ENCODE measurements around the gene KRT7. TPM values are rescaled to one million over a fixed set of nuclear protein-coding genes. Genes with fewer than 3 reads are reported as not detected.
A peak's percentile ranks its signal among the peaks of the same experiment; 100 is the strongest.

KRT7 gene
- total and polyA plus RNA-seq, 2 donors (not counting 3 experiments of a cell fraction or from before 2014, with no cell fraction given): 120 to 293 TPM

GRCh38 chr12:52243856-52244614, 11.0 kb downstream of the KRT7 start:
- intact Hi-C loops (cut with micrococcal nuclease): loop anchor here (1.0 kb wide), 2 partner anchors 13 to 29 kb away; no protein-coding TSS in a partner anchor
- H3K27me3 ChIP-seq (ENCODE audit: control insufficient read depth in 2 of 2, insufficient read depth in 2 of 2, low read length in 2 of 2): no peaks in the 10 kb centered on the region
- peak overlapping the region; percentile 61 for H3K27ac ChIP-seq (ENCODE audit: insufficient read depth, low read depth, low read length)
- TF ChIP-seq JUN (IDR thresholded peaks at IDR 0.05; ENCODE audit: borderline replicate concordance, insufficient read depth, insufficient read length, low read depth): no peak
- no peak for TF ChIP-seq GATA2 (IDR thresholded peaks at IDR 0.05; ENCODE audit: insufficient read depth, insufficient read length, low read depth, low read length)
- no peak for TF ChIP-seq CTCF (IDR thresholded peaks at IDR 0.05; ENCODE audit: extremely low read depth in 1 of 2, insufficient read depth in 1 of 2, low read depth in 1 of 2, low read length in 2 of 2)
- TF ChIP-seq MAX (IDR thresholded peaks at IDR 0.05; ENCODE audit: insufficient read depth, insufficient read length): no peak
- no peak for TF ChIP-seq MYC (IDR thresholded peaks at IDR 0.05; ENCODE audit: low read depth, low read length)
- TF ChIP-seq EZH2 (IDR thresholded peaks at IDR 0.05; ENCODE audit: borderline replicate concordance, low read depth, low read length, severe bottlenecking): no peak
- peak; percentile 70 for TF ChIP-seq FOS (IDR thresholded peaks at IDR 0.05; ENCODE audit: borderline replicate concordance, insufficient read depth, low read length)
- peak; percentile 23 for TF ChIP-seq POLR2A (IDR thresholded peaks at IDR 0.05; ENCODE audit: low read depth, low read length)
- peak; percentile 80 for TF ChIP-seq POLR2AphosphoS5 (IDR thresholded peaks at IDR 0.05; ENCODE audit: insufficient read depth, low read depth, low read length)
- H3K4me2 ChIP-seq (ENCODE audit: insufficient read depth, low read length): no peak overlapping the region
- H3K4me1 ChIP-seq (ENCODE audit: control insufficient read depth, extremely low read depth, insufficient read depth, low read length): peaks cover 23% of the 10 kb centered on the region
- no peaks in the 10 kb centered on the region for H3K9me3 ChIP-seq (replicated peaks; ENCODE audit: control insufficient read depth, insufficient read depth, low read length)
- no peak overlapping the region for H3K9ac ChIP-seq (replicated peaks; ENCODE audit: extremely low read depth, insufficient read depth, low read length)
- POLR2A ChIA-PET: no interaction called here
- no peaks in the 10 kb centered on the region for H4K20me1 ChIP-seq (replicated peaks; ENCODE audit: control insufficient read depth, extremely low read depth, insufficient read depth, low read length)
- H2AFZ ChIP-seq (ENCODE audit: low read depth, low read length): peak overlapping the region; percentile 60
- peak; percentile 91 for FAIRE-seq
- CTCF ChIA-PET: interaction anchor here (1.0 to 2.2 kb wide), 15 partner anchors 10 to 219 kb away, joined by 3 to 10 read pairs (median 4); partner anchors contain the start of gene KRT7
- dilution Hi-C loops (cut with MboI; ENCODE audit: extremely low pct_ligation_motif_present, low sequenced_read_pairs): no loop called here
- no peaks in the 10 kb centered on the region for H3K79me2 ChIP-seq (ENCODE audit: control insufficient read depth, insufficient read depth, low read length)
- DNase-seq (ENCODE audit: low read depth, low spot score): peak; percentile 84
- no peak overlapping the region for H3K4me3 ChIP-seq (replicated peaks in 1 of 3; ENCODE audit: insufficient read depth in 1 of 3, low read depth in 1 of 3, low read length in 3 of 3)
- BruUV-seq (replicated peaks): no TSS peak
- no peaks in the 10 kb centered on the region for H3K9me1 ChIP-seq (replicated peaks; ENCODE audit: control insufficient read depth, extremely low read depth, insufficient read depth, low read length)
- H3K36me3 ChIP-seq (ENCODE audit: control insufficient read depth in 2 of 2, extremely low read depth in 1 of 2, insufficient read depth in 2 of 2, low read length in 2 of 2): peaks cover 0 to 5% of the 10 kb centered on the region in 2 experiments
